NB4 (cell line): Measurements from ENCODE around the gene CUL1.

Experiments used
- MYC ChIP-seq: IDR thresholded peaks from 2 replicates; pipeline ENCODE4 v1.6.1; 2011; ENCODE audit warnings: low read depth, low read length
- TF ChIP-seq, protein P1 (sequence below): IDR thresholded peaks from one replicate; pipeline ENCODE4 v1.5.1; 2012; ENCODE audit warnings: low read depth, low read length

DNA sequence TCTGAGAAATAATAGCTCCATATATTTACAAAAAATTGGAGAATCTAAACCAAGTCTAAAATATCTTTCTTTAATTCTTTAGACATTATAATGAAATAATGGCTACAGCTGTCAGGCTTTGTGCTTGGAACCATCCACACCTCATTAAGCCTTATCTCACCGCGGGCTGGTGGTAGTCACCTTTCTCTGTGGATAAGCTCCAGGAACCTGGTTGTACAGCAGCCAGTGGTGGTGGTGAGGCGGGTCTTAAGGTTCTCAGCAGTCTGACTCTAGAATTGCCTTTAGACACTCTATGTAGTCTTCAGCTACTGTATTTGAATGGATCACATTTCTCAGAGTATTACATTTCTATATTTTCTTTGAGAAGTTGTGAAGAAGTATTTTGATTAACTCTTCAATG lies 34.2 kb downstream of the CUL1 start:
- TF ChIP-seq, protein P1, sequence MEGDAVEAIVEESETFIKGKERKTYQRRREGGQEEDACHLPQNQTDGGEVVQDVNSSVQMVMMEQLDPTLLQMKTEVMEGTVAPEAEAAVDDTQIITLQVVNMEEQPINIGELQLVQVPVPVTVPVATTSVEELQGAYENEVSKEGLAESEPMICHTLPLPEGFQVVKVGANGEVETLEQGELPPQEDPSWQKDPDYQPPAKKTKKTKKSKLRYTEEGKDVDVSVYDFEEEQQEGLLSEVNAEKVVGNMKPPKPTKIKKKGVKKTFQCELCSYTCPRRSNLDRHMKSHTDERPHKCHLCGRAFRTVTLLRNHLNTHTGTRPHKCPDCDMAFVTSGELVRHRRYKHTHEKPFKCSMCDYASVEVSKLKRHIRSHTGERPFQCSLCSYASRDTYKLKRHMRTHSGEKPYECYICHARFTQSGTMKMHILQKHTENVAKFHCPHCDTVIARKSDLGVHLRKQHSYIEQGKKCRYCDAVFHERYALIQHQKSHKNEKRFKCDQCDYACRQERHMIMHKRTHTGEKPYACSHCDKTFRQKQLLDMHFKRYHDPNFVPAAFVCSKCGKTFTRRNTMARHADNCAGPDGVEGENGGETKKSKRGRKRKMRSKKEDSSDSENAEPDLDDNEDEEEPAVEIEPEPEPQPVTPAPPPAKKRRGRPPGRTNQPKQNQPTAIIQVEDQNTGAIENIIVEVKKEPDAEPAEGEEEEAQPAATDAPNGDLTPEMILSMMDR, result no peak
- TF ChIP-seq MYC, result no peak
